ENCODE results near the gene ACSS2. TPM values are rescaled to one million over a fixed set of nuclear protein-coding genes. Genes with fewer than 3 reads are reported as not detected.

Gene ACSS2, protein sequence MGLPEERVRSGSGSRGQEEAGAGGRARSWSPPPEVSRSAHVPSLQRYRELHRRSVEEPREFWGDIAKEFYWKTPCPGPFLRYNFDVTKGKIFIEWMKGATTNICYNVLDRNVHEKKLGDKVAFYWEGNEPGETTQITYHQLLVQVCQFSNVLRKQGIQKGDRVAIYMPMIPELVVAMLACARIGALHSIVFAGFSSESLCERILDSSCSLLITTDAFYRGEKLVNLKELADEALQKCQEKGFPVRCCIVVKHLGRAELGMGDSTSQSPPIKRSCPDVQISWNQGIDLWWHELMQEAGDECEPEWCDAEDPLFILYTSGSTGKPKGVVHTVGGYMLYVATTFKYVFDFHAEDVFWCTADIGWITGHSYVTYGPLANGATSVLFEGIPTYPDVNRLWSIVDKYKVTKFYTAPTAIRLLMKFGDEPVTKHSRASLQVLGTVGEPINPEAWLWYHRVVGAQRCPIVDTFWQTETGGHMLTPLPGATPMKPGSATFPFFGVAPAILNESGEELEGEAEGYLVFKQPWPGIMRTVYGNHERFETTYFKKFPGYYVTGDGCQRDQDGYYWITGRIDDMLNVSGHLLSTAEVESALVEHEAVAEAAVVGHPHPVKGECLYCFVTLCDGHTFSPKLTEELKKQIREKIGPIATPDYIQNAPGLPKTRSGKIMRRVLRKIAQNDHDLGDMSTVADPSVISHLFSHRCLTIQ
- 96.7 TPM for polyA plus RNA-seq (2013, experiment 1 of 2)
- 90.5 TPM for polyA plus RNA-seq (2013, experiment 2 of 2)

DNA sequence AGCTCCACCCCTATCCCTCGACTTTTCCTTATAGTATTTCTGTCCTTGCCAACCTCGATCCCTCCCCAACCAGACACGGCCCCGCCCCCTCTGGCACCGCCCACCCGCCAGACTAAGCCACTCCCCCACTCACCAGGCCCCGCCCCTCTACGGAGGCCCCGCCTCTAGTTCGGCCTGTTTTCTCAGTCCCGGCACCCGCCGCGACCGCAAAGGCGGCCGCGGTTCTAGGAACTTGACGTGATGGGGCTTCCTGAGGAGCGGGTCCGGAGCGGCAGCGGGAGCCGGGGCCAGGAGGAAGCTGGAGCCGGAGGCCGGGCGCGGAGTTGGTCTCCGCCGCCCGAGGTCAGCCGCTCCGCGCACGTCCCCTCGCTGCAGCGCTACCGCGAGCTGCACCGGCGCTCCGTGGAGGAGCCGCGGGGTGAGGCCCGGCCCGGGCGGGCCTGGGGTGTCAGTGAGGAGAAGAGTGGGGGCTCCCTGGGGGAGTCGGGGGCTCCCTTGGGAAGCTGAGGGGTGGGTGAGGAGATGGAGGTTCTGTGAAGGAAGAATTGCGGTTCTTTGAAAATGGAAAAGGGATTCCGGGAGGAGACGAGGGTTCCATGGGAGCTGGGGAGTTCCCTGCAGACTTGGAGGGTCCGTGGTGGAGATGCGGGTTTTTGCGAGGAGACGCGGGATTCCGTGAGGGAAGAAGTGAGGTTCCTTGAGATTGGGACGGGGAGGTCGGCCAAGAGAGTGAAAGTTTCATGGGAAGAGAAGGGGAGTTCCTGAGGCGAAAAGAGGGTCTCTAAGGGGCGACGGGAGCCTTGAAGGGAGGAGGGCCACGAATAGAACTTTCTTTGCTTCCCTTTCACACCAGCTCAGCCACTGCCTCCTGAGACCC, at the start of gene ACSS2:
ACSS2 (plus strand) TSS at position 207 of the 877 bp plus-strand sequence; CDS start at position 241, 34 bp downstream.
- Histone ChIP-seq H3K9me3 (ENCODE audit: control insufficient read depth, low read length) (no peaks in the 10 kb centered on the region), H3K27ac (ENCODE audit: low read depth, low read length, severe bottlenecking) (peak within 1 kb of the TSS; percentile 17), H3K4me1 (ENCODE audit: control insufficient read depth, insufficient read depth, low read length, poor library complexity, severe bottlenecking) (peaks cover 8% of the 10 kb centered on the region), H3K36me3 (ENCODE audit: control insufficient read depth, insufficient read depth, low read length) (peaks cover 4% of the 10 kb centered on the region), H3K4me3 (ENCODE audit: extremely low read depth, insufficient read depth, low read length, poor library complexity, severe bottlenecking) (peak within 1 kb of the TSS; percentile 88)
- WGBS, 2 experiments (ENCODE audit: insufficient coverage in 2 of 2): 1 to 2% methylated on average over 42 to 60 of the region's 63 CpGs

DNA sequence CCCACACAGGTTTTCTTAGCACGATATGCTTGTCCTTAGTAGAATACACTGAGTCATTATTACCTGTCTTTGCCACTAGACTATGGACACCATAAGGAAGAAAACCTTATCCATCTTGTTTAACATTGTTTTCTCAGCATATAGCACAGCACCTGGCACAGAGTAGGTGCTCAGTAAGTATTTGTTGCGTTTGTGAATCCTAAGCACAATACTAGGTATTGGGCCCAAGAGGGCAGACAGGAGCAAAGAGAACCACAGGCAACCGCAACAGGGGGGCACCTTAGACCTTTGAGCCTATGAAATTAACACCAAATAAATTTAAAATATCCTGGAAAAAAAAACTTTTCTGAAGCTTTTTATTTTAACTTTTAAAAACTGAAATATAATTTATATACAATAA, 47.2 kb upstream of the ACSS2 start:
- Histone ChIP-seq H3K9me3 (ENCODE audit: control insufficient read depth, low read length) (no peaks in the 10 kb centered on the region), H3K36me3 (ENCODE audit: control insufficient read depth, insufficient read depth, low read length) (no peaks in the 10 kb centered on the region), H3K27ac (ENCODE audit: low read depth, low read length, severe bottlenecking) (no peak overlapping the region), H3K4me1 (ENCODE audit: control insufficient read depth, insufficient read depth, low read length, poor library complexity, severe bottlenecking) (no peaks in the 10 kb centered on the region), H3K4me3 (ENCODE audit: extremely low read depth, insufficient read depth, low read length, poor library complexity, severe bottlenecking) (no peak overlapping the region)
- whole genome bisulfite sequencing, 2 experiments (ENCODE audit: insufficient coverage in 2 of 2): 62 to 89% methylated on average over 1 to 2 of the region's 3 CpGs

DNA sequence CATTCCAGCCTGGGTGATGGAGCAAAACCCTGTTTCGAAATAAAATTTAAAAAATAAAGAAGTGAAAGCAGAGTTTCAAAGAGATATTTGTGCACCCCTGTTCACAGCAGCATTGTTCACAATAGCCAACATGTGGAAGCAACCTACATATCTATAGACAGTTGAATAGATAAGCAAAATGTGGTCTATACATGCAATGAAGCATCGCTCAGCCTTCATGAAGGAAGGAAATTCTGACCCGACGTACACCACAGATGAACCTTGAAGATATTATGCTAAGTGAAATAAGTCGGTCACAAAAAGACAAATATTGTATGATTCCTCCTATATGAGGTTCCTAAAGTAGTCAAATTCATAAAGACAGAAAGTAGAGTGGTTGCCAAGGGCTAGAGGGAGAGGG, 44.5 kb upstream of the ACSS2 start:
- no peak overlapping the region for H3K27ac ChIP-seq (ENCODE audit: low read depth, low read length, severe bottlenecking)
- no peak overlapping the region for H3K4me3 ChIP-seq (ENCODE audit: extremely low read depth, insufficient read depth, low read length, poor library complexity, severe bottlenecking)
- no peaks in the 10 kb centered on the region for H3K9me3 ChIP-seq (ENCODE audit: control insufficient read depth, low read length)
- 86 to 92% methylated on average over 2 to 3 of the region's 5 CpGs for WGBS, 2 experiments (ENCODE audit: insufficient coverage in 2 of 2)
- no peaks in the 10 kb centered on the region for H3K36me3 ChIP-seq (ENCODE audit: control insufficient read depth, insufficient read depth, low read length)
- no peaks in the 10 kb centered on the region for H3K4me1 ChIP-seq (ENCODE audit: control insufficient read depth, insufficient read depth, low read length, poor library complexity, severe bottlenecking)

DNA sequence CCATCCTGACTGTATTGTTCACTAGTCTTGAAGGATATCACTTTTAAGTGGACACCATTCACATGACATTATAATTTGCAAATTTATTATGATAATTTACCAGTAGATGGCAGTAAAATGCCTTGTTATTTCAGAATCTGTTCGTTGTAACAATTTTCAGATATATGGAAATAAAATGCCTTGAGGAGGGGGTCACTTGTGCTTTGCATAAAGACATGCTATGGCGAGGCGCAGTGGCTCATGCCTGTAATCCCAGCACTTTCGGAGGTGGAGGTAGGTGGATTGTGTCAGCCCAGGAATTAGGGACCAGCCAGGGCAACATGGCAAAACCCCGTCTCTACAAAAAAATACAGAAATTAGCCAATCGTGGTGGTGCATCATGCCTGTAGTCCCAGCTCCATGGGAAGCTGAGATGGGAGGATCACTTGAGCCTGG, 41.9 kb upstream of the ACSS2 start:
- H3K4me3 ChIP-seq (ENCODE audit: extremely low read depth, insufficient read depth, low read length, poor library complexity, severe bottlenecking): no peak overlapping the region
- no peaks in the 10 kb centered on the region for H3K4me1 ChIP-seq (ENCODE audit: control insufficient read depth, insufficient read depth, low read length, poor library complexity, severe bottlenecking)
- H3K27ac ChIP-seq (ENCODE audit: low read depth, low read length, severe bottlenecking): no peak overlapping the region
- 83 to 87% methylated on average over 4 to 5 of the region's 6 CpGs for WGBS, 2 experiments (ENCODE audit: insufficient coverage in 2 of 2)
- H3K36me3 ChIP-seq (ENCODE audit: control insufficient read depth, insufficient read depth, low read length): no peaks in the 10 kb centered on the region
- no peaks in the 10 kb centered on the region for H3K9me3 ChIP-seq (ENCODE audit: control insufficient read depth, low read length)

DNA sequence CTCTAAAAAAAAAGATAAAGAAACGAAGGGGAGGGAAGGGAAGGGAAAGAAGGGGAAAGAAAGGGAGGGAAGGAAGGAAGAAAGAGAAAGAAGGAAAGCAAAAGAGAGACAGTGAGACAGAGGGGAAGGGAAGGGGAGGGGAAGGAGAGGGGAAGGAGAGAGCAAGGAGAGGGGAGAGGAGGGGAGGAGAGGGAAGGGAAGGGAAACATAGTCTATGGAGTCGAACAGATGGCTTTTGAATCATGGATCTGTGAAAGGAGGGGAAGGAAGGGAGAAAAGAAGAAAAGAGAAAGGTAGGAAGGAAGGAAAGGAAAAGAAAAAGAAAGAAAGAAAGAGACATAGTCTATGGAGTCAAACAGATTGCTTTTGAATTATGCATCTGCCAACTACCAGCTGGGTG, 34.3 kb upstream of the ACSS2 start:
- Histone ChIP-seq H3K9me3 (ENCODE audit: control insufficient read depth, low read length) (no peaks in the 10 kb centered on the region), H3K4me1 (ENCODE audit: control insufficient read depth, insufficient read depth, low read length, poor library complexity, severe bottlenecking) (no peaks in the 10 kb centered on the region), H3K4me3 (ENCODE audit: extremely low read depth, insufficient read depth, low read length, poor library complexity, severe bottlenecking) (no peak overlapping the region), H3K27ac (ENCODE audit: low read depth, low read length, severe bottlenecking) (no peak overlapping the region), H3K36me3 (ENCODE audit: control insufficient read depth, insufficient read depth, low read length) (peaks cover 17% of the 10 kb centered on the region)
- WGBS, 2 experiments (ENCODE audit: insufficient coverage in 2 of 2): 89 to 93% methylated on average over 2 of the region's 2 CpGs

DNA sequence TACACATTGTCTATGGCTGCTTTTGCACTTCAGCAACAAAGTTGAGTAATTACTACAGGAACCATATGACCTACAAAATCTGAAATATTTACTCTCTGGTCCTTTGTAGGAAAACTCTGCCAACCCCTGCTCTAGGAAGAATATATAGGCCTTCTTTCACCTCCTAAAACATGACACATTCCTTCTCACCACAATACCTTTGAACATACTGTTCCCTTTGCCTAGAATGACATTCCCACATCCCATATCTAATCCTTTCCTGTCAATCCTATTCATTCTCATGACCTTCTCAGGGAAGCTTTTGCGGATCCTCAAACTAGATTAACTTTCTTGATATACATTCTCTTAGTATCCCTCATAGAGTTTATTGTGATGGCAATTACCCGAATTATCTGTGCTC, 33.0 kb upstream of the ACSS2 start:
- no peaks in the 10 kb centered on the region for H3K4me1 ChIP-seq (ENCODE audit: control insufficient read depth, insufficient read depth, low read length, poor library complexity, severe bottlenecking)
- no peaks in the 10 kb centered on the region for H3K9me3 ChIP-seq (ENCODE audit: control insufficient read depth, low read length)
- peaks cover 21% of the 10 kb centered on the region for H3K36me3 ChIP-seq (ENCODE audit: control insufficient read depth, insufficient read depth, low read length)
- 86% methylated on average over 1 of the region's 2 CpGs; no CpG with 5 or more reads in 1 of the 2 experiments for WGBS, 2 experiments (ENCODE audit: insufficient coverage in 2 of 2)
- H3K27ac ChIP-seq (ENCODE audit: low read depth, low read length, severe bottlenecking): no peak overlapping the region
- H3K4me3 ChIP-seq (ENCODE audit: extremely low read depth, insufficient read depth, low read length, poor library complexity, severe bottlenecking): no peak overlapping the region

DNA sequence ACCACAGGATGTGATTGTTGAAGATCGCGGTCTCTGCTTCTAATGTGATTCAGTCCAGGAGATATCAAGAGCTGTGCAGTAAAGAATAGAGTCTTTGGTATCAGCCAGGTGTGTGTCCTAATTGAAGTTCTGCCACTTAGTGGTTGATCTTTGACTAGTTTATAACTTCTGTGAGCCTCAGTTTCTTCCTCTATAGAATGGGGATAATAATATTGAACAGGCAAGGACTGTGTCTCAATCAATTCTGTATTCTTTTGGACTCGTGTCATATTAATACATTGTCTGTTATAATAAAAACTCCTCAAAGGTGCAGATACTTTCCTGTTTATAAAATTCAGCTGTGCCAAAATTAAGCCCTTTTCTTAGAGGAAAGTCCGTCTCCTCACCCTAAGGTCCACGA, 27.8 kb upstream of the ACSS2 start:
- no peak overlapping the region for H3K4me3 ChIP-seq (ENCODE audit: extremely low read depth, insufficient read depth, low read length, poor library complexity, severe bottlenecking)
- 89 to 94% methylated on average over 4 of the region's 5 CpGs for WGBS, 2 experiments (ENCODE audit: insufficient coverage in 2 of 2)
- no peaks in the 10 kb centered on the region for H3K9me3 ChIP-seq (ENCODE audit: control insufficient read depth, low read length)
- H3K4me1 ChIP-seq (ENCODE audit: control insufficient read depth, insufficient read depth, low read length, poor library complexity, severe bottlenecking): no peaks in the 10 kb centered on the region
- no peak overlapping the region for H3K27ac ChIP-seq (ENCODE audit: low read depth, low read length, severe bottlenecking)
- peaks cover 63% of the 10 kb centered on the region for H3K36me3 ChIP-seq (ENCODE audit: control insufficient read depth, insufficient read depth, low read length)

DNA sequence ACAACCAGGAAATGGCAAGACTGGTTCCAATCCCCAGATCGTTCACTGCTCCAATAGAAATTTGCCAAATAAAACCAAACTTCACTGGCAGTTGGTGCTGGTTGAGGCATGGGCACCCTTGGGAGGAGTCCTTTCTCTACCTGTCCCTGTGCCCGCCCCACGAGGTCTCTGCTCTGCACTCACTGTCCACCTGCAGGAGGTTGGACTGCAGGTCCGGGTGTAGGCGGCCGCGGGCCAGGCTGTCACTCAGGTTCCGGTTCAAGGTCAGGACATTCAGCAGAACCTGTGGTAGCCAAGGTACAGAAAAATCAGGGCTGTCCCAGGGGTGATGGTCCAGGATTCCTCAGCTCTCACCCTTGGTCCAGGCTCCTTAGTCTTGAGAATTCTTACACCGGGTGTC, 26.6 kb upstream of the ACSS2 start:
- H3K9me3 ChIP-seq (ENCODE audit: control insufficient read depth, low read length): no peaks in the 10 kb centered on the region
- H3K4me1 ChIP-seq (ENCODE audit: control insufficient read depth, insufficient read depth, low read length, poor library complexity, severe bottlenecking): no peaks in the 10 kb centered on the region
- no peak overlapping the region for H3K27ac ChIP-seq (ENCODE audit: low read depth, low read length, severe bottlenecking)
- WGBS, 2 experiments (ENCODE audit: insufficient coverage in 2 of 2): 89 to 98% methylated on average over 8 to 9 of the region's 9 CpGs
- peaks cover 65% of the 10 kb centered on the region for H3K36me3 ChIP-seq (ENCODE audit: control insufficient read depth, insufficient read depth, low read length)
- no peak overlapping the region for H3K4me3 ChIP-seq (ENCODE audit: extremely low read depth, insufficient read depth, low read length, poor library complexity, severe bottlenecking)

DNA sequence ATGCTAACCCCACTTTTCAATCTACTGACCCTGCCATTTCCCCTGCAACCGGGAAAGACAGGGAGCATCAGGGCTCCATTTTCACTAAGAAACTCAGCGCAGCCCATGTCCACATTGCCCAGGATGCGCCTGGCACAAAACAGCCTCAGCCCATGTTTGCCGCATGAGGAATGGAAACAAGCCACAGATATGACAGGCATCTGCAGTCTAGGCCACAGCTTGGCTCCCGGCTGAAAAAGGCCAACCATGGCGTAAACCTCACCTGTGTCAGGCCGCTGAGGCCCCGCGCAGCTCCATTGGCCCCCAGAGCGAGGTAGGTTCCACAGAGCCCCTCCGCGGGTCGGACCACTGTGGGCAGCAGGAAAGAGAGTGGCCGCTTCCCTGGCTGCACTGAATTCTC, 25.4 kb upstream of the ACSS2 start:
- Histone ChIP-seq H3K36me3 (ENCODE audit: control insufficient read depth, insufficient read depth, low read length) (peaks cover 59% of the 10 kb centered on the region), H3K4me3 (ENCODE audit: extremely low read depth, insufficient read depth, low read length, poor library complexity, severe bottlenecking) (no peak overlapping the region), H3K27ac (ENCODE audit: low read depth, low read length, severe bottlenecking) (no peak overlapping the region), H3K4me1 (ENCODE audit: control insufficient read depth, insufficient read depth, low read length, poor library complexity, severe bottlenecking) (no peaks in the 10 kb centered on the region), H3K9me3 (ENCODE audit: control insufficient read depth, low read length) (no peaks in the 10 kb centered on the region)
- 95 to 97% methylated on average over 10 to 13 of the region's 14 CpGs for WGBS, 2 experiments (ENCODE audit: insufficient coverage in 2 of 2)

DNA sequence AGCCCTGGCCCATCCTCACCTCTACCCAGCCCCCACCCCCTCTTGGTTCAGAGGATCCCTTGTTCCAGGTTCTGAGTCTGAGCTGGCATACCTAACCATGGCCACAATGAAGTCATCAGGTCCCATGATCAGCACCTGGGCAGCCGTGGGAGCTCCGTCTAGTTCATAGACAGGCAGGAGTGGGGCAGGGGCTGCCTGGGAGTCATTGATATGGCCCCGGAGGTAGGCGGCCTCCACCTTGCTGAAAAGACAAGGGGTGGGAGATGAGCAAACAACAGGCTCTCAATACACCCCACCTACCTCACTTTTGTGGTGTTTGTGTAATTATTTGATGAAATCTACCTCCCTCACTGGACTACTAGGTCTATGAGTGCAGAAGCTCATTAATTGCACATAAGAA, 24.1 kb upstream of the ACSS2 start:
- WGBS, 2 experiments (ENCODE audit: insufficient coverage in 2 of 2): 90 to 100% methylated on average over 2 of the region's 4 CpGs
- Histone ChIP-seq H3K9me3 (ENCODE audit: control insufficient read depth, low read length) (no peaks in the 10 kb centered on the region), H3K4me1 (ENCODE audit: control insufficient read depth, insufficient read depth, low read length, poor library complexity, severe bottlenecking) (no peaks in the 10 kb centered on the region), H3K4me3 (ENCODE audit: extremely low read depth, insufficient read depth, low read length, poor library complexity, severe bottlenecking) (no peak overlapping the region), H3K27ac (ENCODE audit: low read depth, low read length, severe bottlenecking) (no peak overlapping the region), H3K36me3 (ENCODE audit: control insufficient read depth, insufficient read depth, low read length) (peaks cover 62% of the 10 kb centered on the region)

All from mesodermal cell (in vitro differentiated cells).